Smooth muscle cell (in vitro differentiated cells): ENCODE measurements around the gene CARD14. TPM values are rescaled to one million over a fixed set of nuclear protein-coding genes. Genes with fewer than 3 reads are reported as not detected.
A peak's percentile ranks its signal among the peaks of the same experiment; 100 is the strongest.

Source experiments
- DNase-seq: peaks from one replicate; lab custom pipeline; 2025; ENCODE audit not compliant: unreplicated experiment; lab: John Stamatoyannopoulos, UW
- H2AFZ ChIP-seq: fragments of 200-600 bp; sonication (generic); 2 replicates; pipeline ENCODE4 v1.6.0; 2016; ENCODE audit warnings: antibody characterized with exemption, low read depth, mild to moderate bottlenecking
- H3F3A ChIP-seq: fragments of 200-600 bp; sonication (generic); 2 replicates; pipeline ENCODE4 v1.6.0; 2017; ENCODE audit warnings: antibody characterized with exemption, low read depth
- H3K27ac ChIP-seq: fragments of 200-600 bp; sonication (generic); 2 replicates; pipeline ENCODE4 v1.5.1; 2016; ENCODE audit warnings: low read depth, mild to moderate bottlenecking
- H3K27me3 ChIP-seq: fragments of 200-600 bp; sonication (generic); 2 replicates; pipeline ENCODE4 v1.6.1; 2016; ENCODE audit warnings: low read depth, mild to moderate bottlenecking
- H3K36me3 ChIP-seq: fragments of 200-600 bp; sonication (generic); 2 replicates; pipeline ENCODE4 v1.5.1; 2016; ENCODE audit warnings: low read depth
- H3K4me1 ChIP-seq: fragments of 200-600 bp; sonication (generic); 2 replicates; pipeline ENCODE4 v1.5.1; 2016; ENCODE audit warnings: low read depth
- H3K4me2 ChIP-seq: fragments of 200-600 bp; sonication (generic); 2 replicates; pipeline ENCODE4 v1.6.0; 2016; ENCODE audit warnings: mild to moderate bottlenecking
- H3K4me3 ChIP-seq: fragments of 200-600 bp; sonication (generic); 2 replicates; pipeline ENCODE4 v1.5.1; 2016; ENCODE audit warnings: mild to moderate bottlenecking
- H3K79me2 ChIP-seq: fragments of 200-600 bp; sonication (generic); 2 replicates; pipeline ENCODE4 v1.6.0; 2016; ENCODE audit warnings: low read depth, mild to moderate bottlenecking
- H3K9ac ChIP-seq: fragments of 200-600 bp; sonication (generic); 2 replicates; pipeline ENCODE4 v1.6.0; 2016; ENCODE audit warnings: low read depth
- H3K9me3 ChIP-seq: fragments of 200-600 bp; sonication (generic); replicated peaks from 2 replicates; pipeline ENCODE4 v1.5.1; 2016; ENCODE audit warnings: low read depth
- H4K20me1 ChIP-seq: fragments of 200-600 bp; sonication (generic); 2 replicates; pipeline ENCODE4 v1.6.0; 2016; ENCODE audit warnings: low read depth
- CTCF ChIP-seq: fragments of 200-600 bp; sonication (generic); IDR thresholded peaks from 2 replicates; pipeline ENCODE4 v1.5.1; 2017; ENCODE audit warnings: borderline replicate concordance, mild to moderate bottlenecking, antibody characterized with exemption; ENCODE audit not compliant: insufficient read depth, poor library complexity, severe bottlenecking
- WGBS: methylation state at CpG from one replicate; pipeline ENCODE4 v1.1.7; 2016; ENCODE audit warnings: low lambda C conversion rate; 5-methylcytosine and 5-hydroxymethylcytosine counted together
- polyA plus RNA-seq: library from polyadenylated mRNA; unstranded; fragments of >200 nt; fragmentation: Nextera tagmentation; extraction: Ambion mirVana; gene quantifications from 2 replicates; pipeline ENCODE4 v1.2.1, GENCODE V29; 2016
- total RNA-seq: library from RNA; depleted of rRNA; stranded (reverse); fragments of >200 nt; gene quantifications from 2 replicates; pipeline ENCODE4 v1.2.3, GENCODE V29; 2014

CARD14 gene
- total RNA-seq (1.8 and 3.9 TPM in 2 replicates), polyA plus RNA-seq (1.0 and 3.9 TPM in 2 replicates)

GRCh38 chr17:80169784-80170500 lies at the start of gene CARD14:
TSS of gene CARD14 (plus strand) at chr17:80170030. CDS start at chr17:80181439, 11,409 bp downstream.
- TF ChIP-seq CTCF = no peak
- no peaks in the 10 kb centered on the region for H3K36me3 ChIP-seq
- H4K20me1 ChIP-seq = no peaks in the 10 kb centered on the region
- no peaks in the 10 kb centered on the region for H3K4me1 ChIP-seq
- no peak within 1 kb of the TSS for H3K27ac ChIP-seq
- peak within 1 kb of the TSS; percentile 50 for H3K4me2 ChIP-seq
- no peaks in the 10 kb centered on the region for H3K27me3 ChIP-seq
- H3K4me3 ChIP-seq = no peak within 1 kb of the TSS
- 67% methylated on average over 19 of the region's 19 CpGs for WGBS
- DNase-seq = no peak
- no peaks in the 10 kb centered on the region for H3K79me2 ChIP-seq
- H3K9me3 ChIP-seq = no peaks in the 10 kb centered on the region
- H3K9ac ChIP-seq = no peak within 1 kb of the TSS
- peak within 1 kb of the TSS; percentile 71 for H2AFZ ChIP-seq
- H3F3A ChIP-seq = no peaks in the 10 kb centered on the region

GRCh38 chr17:80122026-80122575 lies 47.7 kb upstream of the CARD14 start:
- Histone ChIP-seq H3K36me3 (no peaks in the 10 kb centered on the region), H3K79me2 (no peaks in the 10 kb centered on the region), H3K9ac (no peak overlapping the region), H3F3A (no peaks in the 10 kb centered on the region), H3K4me1 (peaks cover 11% of the 10 kb centered on the region), H4K20me1 (no peaks in the 10 kb centered on the region), H3K4me2 (no peak overlapping the region), H3K4me3 (no peak overlapping the region), H3K27me3 (no peaks in the 10 kb centered on the region), H3K9me3 (no peaks in the 10 kb centered on the region), H2AFZ (no peak overlapping the region), H3K27ac (no peak overlapping the region)
- WGBS = 97% methylated on average over 17 of the region's 17 CpGs
- no peak for DNase-seq
- TF ChIP-seq CTCF = no peak

- H3K9me3 ChIP-seq = no peaks in the 10 kb centered on the region
- no peaks in the 10 kb centered on the region for H4K20me1 ChIP-seq
- H3K27ac ChIP-seq = no peak overlapping the region
- H3K27me3 ChIP-seq = no peaks in the 10 kb centered on the region
- no peak for DNase-seq
- H3K4me3 ChIP-seq = no peak overlapping the region
- no peak overlapping the region for H3K9ac ChIP-seq
- no peaks in the 10 kb centered on the region for H3K36me3 ChIP-seq
- H3K4me1 ChIP-seq = peaks cover 11% of the 10 kb centered on the region
- TF ChIP-seq CTCF = no peak
- no peaks in the 10 kb centered on the region for H3K79me2 ChIP-seq
- H3K4me2 ChIP-seq = no peak overlapping the region
- 88% methylated on average over 6 of the region's 6 CpGs for WGBS
- no peak overlapping the region for H2AFZ ChIP-seq
- no peaks in the 10 kb centered on the region for H3F3A ChIP-seq
Measured at GRCh38 chr17:80122926-80123505, 46.8 kb upstream of the CARD14 start.
